HT-29 (cell line): ENCODE measurements around the gene LONP1. TPM values are rescaled to one million over a fixed set of nuclear protein-coding genes. Genes with fewer than 3 reads are reported as not detected.

Experiments used
- DNase-seq: peaks from one replicate; pipeline ENCODE4 v3.0.0-alpha.2; 2015; ENCODE audit warnings: low spot score
- total RNA-seq: library from RNA; depleted of rRNA; stranded (reverse); fragments of >200 nt; shearing (Covaris generic); gene quantifications from 2 replicates; pipeline ENCODE4 v1.2.3, GENCODE V29; 2014

The LONP1 gene
- total RNA-seq, 1 experiment from 2014 or later: 92.1 TPM

- DNase-seq: no peak
These were observed 40.5 kb downstream of the LONP1 start for GRCh38 chr19:5679289-5680083.

GRCh38 chr19:5678071-5678718, 41.8 kb downstream of the LONP1 start:
- DNase-seq: no peak

- no peak for DNase-seq
These were observed 42.4 kb downstream of the LONP1 start for GRCh38 chr19:5677580-5677979.

GRCh38 chr19:5677136-5677535, 42.8 kb downstream of the LONP1 start:
- DNase-seq: no peak

GRCh38 chr19:5676772-5677105, 43.2 kb downstream of the LONP1 start:
- no peak for DNase-seq

GRCh38 chr19:5676105-5676771, 43.7 kb downstream of the LONP1 start:
- no peak for DNase-seq

- no peak for DNase-seq
These were observed 45.2 kb downstream of the LONP1 start for GRCh38 chr19:5674714-5675113.

- no peak for DNase-seq
These were observed 46.2 kb downstream of the LONP1 start for GRCh38 chr19:5673752-5674151.

- DNase-seq: no peak
These were observed 47.1 kb downstream of the LONP1 start for GRCh38 chr19:5672708-5673459.

GRCh38 chr19:5671600-5671999, 48.3 kb downstream of the LONP1 start:
- DNase-seq: no peak

GRCh38 chr19:5669212-5669611, 50.7 kb downstream of the LONP1 start:
- DNase-seq: no peak

GRCh38 chr19:5667751-5668271, 52.1 kb downstream of the LONP1 start:
- no peak for DNase-seq

- no peak for DNase-seq
These were observed 52.9 kb downstream of the LONP1 start for GRCh38 chr19:5666921-5667610.

GRCh38 chr19:5665781-5666513, 54.0 kb downstream of the LONP1 start:
- peak; percentile 32 for DNase-seq

- DNase-seq: no peak
These were observed 55.4 kb downstream of the LONP1 start for GRCh38 chr19:5664515-5664914.

GRCh38 chr19:5663904-5664303, 56.0 kb downstream of the LONP1 start:
- no peak for DNase-seq

GRCh38 chr19:5661483-5661882, 58.5 kb downstream of the LONP1 start:
- DNase-seq: no peak

GRCh38 chr19:5655412-5655811, 64.5 kb downstream of the LONP1 start:
- no peak for DNase-seq

GRCh38 chr19:5654931-5655330, 65.0 kb downstream of the LONP1 start:
- no peak for DNase-seq

GRCh38 chr19:5652261-5652660, 67.7 kb downstream of the LONP1 start:
- no peak for DNase-seq

GRCh38 chr19:5651361-5651760, 68.6 kb downstream of the LONP1 start:
- DNase-seq: no peak
